H1 (cell line): ENCODE measurements around the gene PALD1. TPM values are rescaled to one million over a fixed set of nuclear protein-coding genes. Genes with fewer than 3 reads are reported as not detected.

ENCODE experiments used
- CTCF ChIA-PET: fragments of 300-600 bp; sonication (Branson Sonifier 250); formaldehyde crosslinking; loops from one replicate; lab custom pipeline; 2021; ENCODE audit not compliant: partially characterized antibody; lab: Charles Lee
- POLR2A ChIA-PET: fragments of 300-600 bp; sonication (Branson Sonifier 250); formaldehyde crosslinking; loops from one replicate; lab custom pipeline; 2021; ENCODE audit warnings: inconsistent platforms; ENCODE audit not compliant: partially characterized antibody; lab: Charles Lee
- DNase-seq, 2 experiments: peaks; one replicate each; pipeline versions ENCODE4 v3.0.0 to v3.0.0-alpha.2; 2010 to 2022; ENCODE audit warnings: low spot score in 2 of 2, low read depth in 1 of 2, mixed read lengths in 1 of 2
- FAIRE-seq: peaks from 2 replicates; lab custom pipeline; 2011; peaks lifted over from hg19 to GRCh38; lab: Jason Lieb, UNC
- H2AFZ ChIP-seq: 2 replicates; pipeline ENCODE4 v1.8.1; 2012; ENCODE audit warnings: low read length, inconsistent platforms
- H2AK5ac ChIP-seq: 2 replicates; pipeline ENCODE4 v1.6.1; 2013; ENCODE audit warnings: low read depth, low read length
- H2BK120ac ChIP-seq: replicated peaks from 2 replicates; pipeline ENCODE3; 2013; ENCODE audit warnings: low read depth, low read length, inconsistent platforms
- H2BK12ac ChIP-seq: 2 replicates; pipeline ENCODE4 v1.6.1; 2013; ENCODE audit warnings: low read depth, low read length
- H2BK15ac ChIP-seq: 2 replicates; pipeline ENCODE4 v1.6.1; 2013; ENCODE audit warnings: low read length
- H2BK20ac ChIP-seq: 2 replicates; pipeline ENCODE4 v1.6.1; 2013; ENCODE audit warnings: low read length
- H2BK5ac ChIP-seq: 2 replicates; pipeline ENCODE4 v1.6.1; 2013; ENCODE audit warnings: low read depth, low read length
- H3K14ac ChIP-seq: 2 replicates; pipeline ENCODE4 v1.6.1; 2013; ENCODE audit warnings: inconsistent platforms; ENCODE audit not compliant: insufficient read length
- H3K18ac ChIP-seq: 2 replicates; pipeline ENCODE4 v1.6.1; 2013; ENCODE audit warnings: low read length; ENCODE audit errors: extremely low read depth
- H3K23ac ChIP-seq: 2 replicates; pipeline ENCODE4 v1.6.1; 2013; ENCODE audit warnings: inconsistent platforms; ENCODE audit not compliant: insufficient read length
- H3K23me2 ChIP-seq: 2 replicates; pipeline ENCODE4 v1.6.1; 2013; ENCODE audit warnings: low read depth, low read length
- H3K27ac ChIP-seq: 2 replicates; pipeline ENCODE4 v1.6.1; 2011; ENCODE audit warnings: low read depth, low read length, inconsistent platforms
- H3K27me3 ChIP-seq, 4 experiments: replicated peaks in 1 of 4; 1 replicate in 1 of 4; 2 replicates in 3 of 4; pipeline versions ENCODE4 v1.6.1 to v1.8.1; 2011 to 2013; ENCODE audit warnings: low read length in 3 of 4, mild to moderate bottlenecking in 3 of 4, inconsistent platforms in 2 of 4, mixed read lengths in 2 of 4, moderate library complexity in 1 of 4; ENCODE audit not compliant: control insufficient read depth in 3 of 4, insufficient read depth in 3 of 4; ENCODE audit errors: extremely low read depth in 1 of 4
- H3K36me3 ChIP-seq, 4 experiments: 2 replicates each; pipeline versions ENCODE4 v1.6.1 to v1.8.1; 2011 to 2013; ENCODE audit warnings: mild to moderate bottlenecking in 4 of 4, low read length in 3 of 4, moderate library complexity in 2 of 4, control low read depth in 1 of 4, inconsistent platforms in 1 of 4; ENCODE audit not compliant: insufficient read depth in 4 of 4, control insufficient read depth in 2 of 4
- H3K4ac ChIP-seq: replicated peaks from 2 replicates; pipeline ENCODE3; 2013; ENCODE audit warnings: low read length, low read depth, mixed read lengths, inconsistent platforms; ENCODE audit not compliant: insufficient read length
- H3K4me1 ChIP-seq, 4 experiments: replicated peaks in 1 of 4; 1 replicate in 1 of 4; 2 replicates in 3 of 4; pipeline versions ENCODE4 v1.6.1 to v1.8.1; 2011 to 2013; ENCODE audit warnings: low read length in 3 of 4, inconsistent platforms in 2 of 4, mixed read lengths in 1 of 4; ENCODE audit not compliant: insufficient read depth in 4 of 4, control insufficient read depth in 3 of 4
- H3K4me2 ChIP-seq, 2 experiments: 2 replicates each; pipeline versions ENCODE4 v1.6.1 to v1.8.1; 2011 to 2013; ENCODE audit warnings: low read depth in 2 of 2, low read length in 2 of 2, control low read depth in 1 of 2, inconsistent platforms in 1 of 2, mild to moderate bottlenecking in 1 of 2; ENCODE audit not compliant: insufficient read depth in 1 of 2
- H3K4me3 ChIP-seq, 4 experiments: fragments of 200-600, 300-600 bp in 1 of 4; sonication (generic), shearing (Covaris generic), sonication (Bioruptor Twin) in 1 of 4; 2 replicates each; pipeline versions ENCODE4 v1.5.1 to v1.8.1; 2011 to 2016; ENCODE audit warnings: low read length in 4 of 4, low read depth in 3 of 4, control low read depth in 2 of 4, inconsistent platforms in 2 of 4, mild to moderate bottlenecking in 2 of 4, mixed read lengths in 1 of 4, moderate library complexity in 1 of 4; ENCODE audit not compliant: insufficient read depth in 2 of 4; ENCODE audit errors: extremely low read depth in 1 of 4
- H3K56ac ChIP-seq: replicated peaks from 2 replicates; pipeline ENCODE3; 2013; ENCODE audit warnings: low read depth, mild to moderate bottlenecking, mixed read lengths, low read length, inconsistent platforms; ENCODE audit not compliant: insufficient read length
- H3K79me1 ChIP-seq: 2 replicates; pipeline ENCODE4 v1.6.1; 2013; ENCODE audit warnings: low read depth, low read length, control low read depth
- H3K79me2 ChIP-seq, 2 experiments: 2 replicates each; pipeline versions ENCODE4 v1.6.1 to v1.8.1; 2012 to 2013; ENCODE audit warnings: low read length in 2 of 2, mild to moderate bottlenecking in 2 of 2, inconsistent platforms in 1 of 2; ENCODE audit not compliant: insufficient read depth in 2 of 2, control insufficient read depth in 1 of 2
- H3K9ac ChIP-seq, 4 experiments: replicated peaks in 1 of 4; 1 replicate in 1 of 4; 2 replicates in 3 of 4; pipeline versions ENCODE4 v1.6.1 to v1.8.1; 2011 to 2013; ENCODE audit warnings: low read depth in 3 of 4, low read length in 3 of 4, control low read depth in 2 of 4, mild to moderate bottlenecking in 2 of 4, moderate library complexity in 2 of 4, inconsistent platforms in 1 of 4; ENCODE audit errors: extremely low read depth in 1 of 4
- H3K9me3 ChIP-seq, 2 experiments: 2 replicates each; pipeline versions ENCODE4 v1.6.1 to v1.8.1; 2012 to 2013; ENCODE audit warnings: mild to moderate bottlenecking in 2 of 2, moderate library complexity in 2 of 2, control low read depth in 1 of 2, inconsistent platforms in 1 of 2, low read depth in 1 of 2, low read length in 1 of 2, mixed read lengths in 1 of 2; ENCODE audit not compliant: insufficient read depth in 2 of 2
- H4K20me1 ChIP-seq, 2 experiments: replicated peaks in 1 of 2; 2 replicates each; pipeline versions ENCODE3 to v1.8.1; 2011 to 2013; ENCODE audit warnings: inconsistent platforms in 2 of 2, low read length in 2 of 2, mild to moderate bottlenecking in 1 of 2; ENCODE audit not compliant: insufficient read depth in 2 of 2, control insufficient read depth in 1 of 2
- H4K5ac ChIP-seq: 2 replicates; pipeline ENCODE4 v1.6.1; 2013; ENCODE audit warnings: low read length, low read depth, mixed read lengths, inconsistent platforms; ENCODE audit not compliant: insufficient read length
- H4K8ac ChIP-seq: 2 replicates; pipeline ENCODE4 v1.8.0; 2013; ENCODE audit warnings: mild to moderate bottlenecking, moderate library complexity, low read length, inconsistent platforms; ENCODE audit not compliant: insufficient read depth; ENCODE audit errors: extremely low read depth
- H4K91ac ChIP-seq: replicated peaks from 2 replicates; pipeline ENCODE3; 2013; ENCODE audit warnings: low read length, mixed read lengths, inconsistent platforms; ENCODE audit not compliant: insufficient read length
- CBX5 ChIP-seq: fragments of 300-800, 300-1000 bp; sonication (generic); IDR thresholded peaks from 2 replicates; pipeline ENCODE4 v1.7.1; 2016; ENCODE audit warnings: antibody characterized with exemption, low read length, low read depth
- FOSL1 ChIP-seq: IDR thresholded peaks from 2 replicates; pipeline ENCODE4 v1.6.1; 2011; ENCODE audit warnings: mild to moderate bottlenecking, low read depth, low read length, moderate library complexity; ENCODE audit not compliant: insufficient read depth
- KDM5A ChIP-seq: fragments of 200-600 bp; IDR thresholded peaks from 2 replicates; pipeline ENCODE4 v1.7.1; 2012; ENCODE audit warnings: mild to moderate bottlenecking, low read length, inconsistent platforms, mixed read lengths
- POLR2AphosphoS5 ChIP-seq: IDR thresholded peaks from 2 replicates; pipeline ENCODE4 v1.6.1; 2011; ENCODE audit warnings: low read depth, low read length
- TAF7 ChIP-seq: optimal IDR thresholded peaks from 2 replicates; pipeline ENCODE3; 2011; ENCODE audit warnings: low read depth, mild to moderate bottlenecking, inconsistent platforms, low read length, moderate library complexity, borderline replicate concordance
- WGBS, 2 experiments: shearing (Covaris generic) in 1 of 2; methylation state at CpG; one replicate each; pipeline versions ENCODE4 v1.1.6 to v1.1.7; 2013 to 2015; ENCODE audit warnings: low lambda C conversion rate in 2 of 2, mixed read lengths in 2 of 2, inconsistent platforms in 1 of 2, low coverage in 1 of 2, missing lambda C conversion rate in 1 of 2; ENCODE audit not compliant: insufficient replicate concordance in 2 of 2, insufficient coverage in 1 of 2, insufficient read length in 1 of 2; ENCODE audit errors: extremely low coverage in 1 of 2, missing lambda C conversion rate in 1 of 2; 5-methylcytosine and 5-hydroxymethylcytosine counted together
- polyA plus RNA-seq, 7 experiments: library from polyadenylated mRNA; depleted of rRNA in 3 of 7; stranded (reverse) in 5 of 7; unstranded in 2 of 7; fragments of >200 nt in 5 of 7; fragments of 200-250 nt in 2 of 7; gene quantifications; 1 replicate in 5 of 7; 2 replicates in 1 of 7; 4 replicates in 1 of 7; pipeline versions ENCODE4 v1.2.1 to v1.2.3, GENCODE V29; 2011 to 2013; ENCODE audit warnings: missing spikeins in 2 of 7, mixed read lengths in 2 of 7
- total RNA-seq: library from RNA; stranded (reverse); fragmentation: NEBNext Ultra II Directional; extraction: Animal tissue kit (Norgen Biotek cat#: 25700); gene quantifications from 2 replicates; pipeline ENCODE4 v1.2.1, GENCODE V29; 2021

The PALD1 gene
- total and polyA plus RNA-seq, 2 of the 8 experiments (the other 6 are each of a cell fraction or from before 2014, with no cell fraction given): 13.3 to 32.8 TPM

GRCh38 chr10:70474780-70475179, 3.8 kb upstream of the PALD1 start:
- Histone ChIP-seq H3K9ac (no peak overlapping the region), H2AK5ac (no peak overlapping the region), H3K23ac (no peak overlapping the region), H2BK15ac (no peak overlapping the region), H3K36me3 (no peaks in the 10 kb centered on the region), H2BK5ac (no peak overlapping the region), H4K20me1 (peaks cover 0 to 2% of the 10 kb centered on the region in 2 experiments), H2AFZ (no peak overlapping the region), H3K56ac (no peak overlapping the region), H4K8ac (no peak overlapping the region), H3K27ac (no peak overlapping the region), H3K14ac (no peak overlapping the region), H3K27me3 (peaks cover 0 to 6% (median 2%) of the 10 kb centered on the region in 4 experiments; a peak in 4 of 7 replicates), H3K4me3 (no peak overlapping the region), H2BK12ac (no peak overlapping the region), H3K79me2 (peaks cover 0 to 8% of the 10 kb centered on the region in 2 experiments; a peak in 2 of 4 replicates), H2BK120ac (no peak overlapping the region), H3K4me2 (no peak overlapping the region), H3K4ac (no peak overlapping the region), H3K79me1 (no peaks in the 10 kb centered on the region; the same call in 1 of the 2 replicates), H3K18ac (no peak overlapping the region), H4K91ac (no peak overlapping the region), H3K23me2 (peaks cover 17% of the 10 kb centered on the region; the same call in 1 of the 2 replicates), H4K5ac (no peak overlapping the region), H3K9me3 (no peaks in the 10 kb centered on the region), H2BK20ac (no peak overlapping the region), H3K4me1 (peaks cover 6 to 9% (median 9%) of the 10 kb centered on the region in 4 experiments)
- POLR2A ChIA-PET: interaction anchor here (1.7 kb wide), 1 partner anchor 8 kb away, joined by 4 read pairs; no protein-coding TSS in a partner anchor
- DNase-seq: no peak
- CTCF ChIA-PET: interaction anchor here (1.1 to 43.0 kb wide), 5 partner anchors 14 to 352 kb away, joined by 3 to 908 read pairs (median 5); no protein-coding TSS in a partner anchor
- 84% methylated on average over 2 of the region's 2 CpGs; no CpG with 5 or more reads in 1 of the 2 experiments for WGBS, 2 experiments
- FAIRE-seq: no peak
- no peak for TF ChIP-seq POLR2AphosphoS5
- TF ChIP-seq KDM5A: no peak
- TF ChIP-seq FOSL1: no peak
- no peak for TF ChIP-seq CBX5
- no peak for TF ChIP-seq TAF7
